Mammary epithelial cell (primary cell): ENCODE data around the gene CSTB.

Experiments
- CTCF ChIP-seq, 2 donors: IDR thresholded peaks in 1 of 2; conservative IDR thresholded peaks in 1 of 2; 2 replicates each; pipeline ENCODE4 v1.5.1; 2011 to 2012; ENCODE audit warnings: inconsistent platforms in 2 of 2, low read length in 2 of 2, mild to moderate bottlenecking in 2 of 2, control low read depth in 1 of 2, low read depth in 1 of 2; ENCODE audit not compliant: insufficient read depth in 1 of 2; ENCODE audit errors: extremely low read depth in 1 of 2
- EZH2 ChIP-seq: IDR thresholded peaks from 2 replicates; pipeline ENCODE4 v1.6.1; 2012; ENCODE audit warnings: low read length, inconsistent platforms, borderline replicate concordance

GRCh38 chr21:43748622-43749021 is 27.5 kb downstream of the CSTB start:
- no peak for TF ChIP-seq CTCF (conservative IDR thresholded peaks at IDR 0.05 in 1 of 2, IDR thresholded peaks at IDR 0.05 in 1 of 2; ENCODE audit: extremely low read depth in 1 of 2, insufficient read depth in 1 of 2, low read depth in 1 of 2, low read length in 2 of 2)
- no peak for TF ChIP-seq EZH2
